Stimulated activated CD4-positive, alpha-beta T cell treated with anti-CD3 and anti-CD28 coated beads, Interleukin-4, amount 100 ng/mL, for 48 hours (primary cell): ENCODE results near the gene ANKRD28.
"Not testable (repeated sequence)": the region's sequence is repeated elsewhere in the genome, so short reads cannot be mapped to it uniquely, and the experiment has no call there.

Source experiments
- DNase-seq, 2 donors: peaks; one replicate each; pipeline ENCODE4 v3.0.0-alpha.2; 2020; ENCODE audit warnings: low read depth in 2 of 2

ANKRD28 gene

DNA sequence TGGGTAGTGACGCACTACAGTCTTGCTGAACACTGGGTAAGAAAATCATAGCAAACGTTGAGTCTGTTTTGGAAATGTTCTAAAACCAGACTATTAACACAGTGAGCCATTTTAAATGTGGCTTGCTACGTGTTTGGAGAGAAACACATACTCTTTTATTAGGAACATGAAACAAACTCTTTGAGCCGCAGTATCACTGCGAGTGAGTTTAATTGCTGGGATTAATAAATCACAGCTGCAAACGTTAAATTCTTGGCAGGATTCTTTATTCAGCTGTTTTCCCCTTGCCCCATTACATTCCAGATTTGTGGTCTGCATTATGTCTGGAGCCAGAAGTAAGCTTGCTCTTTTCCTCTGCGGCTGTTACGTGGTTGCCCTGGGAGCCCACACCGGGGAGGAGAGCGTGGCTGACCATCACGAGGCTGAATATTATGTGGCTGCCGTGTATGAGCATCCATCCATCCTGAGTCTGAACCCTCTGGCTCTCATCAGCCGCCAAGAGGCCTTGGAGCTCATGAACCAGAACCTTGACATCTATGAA lies 162.6 kb downstream of the ANKRD28 start:
- no peak for DNase-seq

DNA sequence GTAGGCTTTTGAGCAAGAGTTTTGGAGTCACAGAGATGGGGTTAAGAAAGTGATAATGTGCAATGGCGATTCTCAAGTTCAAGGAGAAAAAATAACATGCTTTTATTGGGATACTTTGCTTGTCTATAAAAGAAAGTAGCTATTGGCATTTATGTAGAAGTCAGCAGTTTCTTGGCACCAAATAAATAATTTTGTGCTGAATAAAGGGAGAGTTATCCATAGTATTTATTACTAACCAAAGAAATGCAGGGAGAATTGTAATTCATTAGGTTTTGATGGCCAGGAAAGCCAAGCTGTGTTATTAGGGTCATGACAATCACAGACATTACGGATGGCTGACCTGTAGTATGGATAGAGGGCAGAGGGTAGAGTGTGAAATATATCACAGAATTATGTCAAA lies 163.1 kb downstream of the ANKRD28 start:
- DNase-seq = no peak

DNA sequence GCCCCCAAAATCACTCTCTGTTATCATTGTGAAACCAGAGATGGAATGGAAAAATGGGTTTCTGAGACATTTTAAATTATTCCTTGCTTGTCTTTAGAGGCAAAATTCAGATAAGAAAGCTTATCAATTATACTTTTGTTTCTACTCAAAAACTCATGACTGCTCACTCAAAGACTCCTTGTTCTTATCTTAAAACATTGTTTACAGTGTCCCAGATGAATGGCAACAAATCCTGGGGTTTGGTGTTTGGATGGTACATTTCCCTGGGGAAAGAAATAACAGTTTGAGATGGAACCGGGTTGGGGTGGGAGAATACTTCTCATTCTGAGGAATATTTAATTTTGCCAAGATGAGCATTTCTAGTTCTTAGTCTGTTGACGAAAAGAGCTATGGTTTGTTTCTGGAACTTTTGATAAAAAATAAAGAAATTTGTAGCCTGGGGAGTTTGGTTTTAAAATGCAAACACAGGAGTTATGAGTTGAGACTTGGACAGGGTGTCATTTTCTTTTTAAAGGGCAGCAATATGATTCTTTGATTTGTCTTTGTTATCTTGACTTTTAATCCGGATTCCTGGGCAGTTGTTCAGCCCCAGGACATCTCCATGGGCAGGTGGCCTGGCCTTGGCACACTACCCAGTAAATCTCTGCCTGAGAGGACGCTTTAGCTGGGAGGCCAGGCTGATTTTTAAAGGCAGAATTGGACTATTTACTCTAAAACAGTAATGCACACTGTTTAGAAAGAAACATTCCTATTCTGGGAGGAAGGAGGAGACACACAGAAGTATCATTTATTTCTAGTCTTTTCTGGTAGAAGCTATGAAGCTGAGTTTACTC lies 163.8 kb downstream of the ANKRD28 start:
- no peak for DNase-seq

DNA sequence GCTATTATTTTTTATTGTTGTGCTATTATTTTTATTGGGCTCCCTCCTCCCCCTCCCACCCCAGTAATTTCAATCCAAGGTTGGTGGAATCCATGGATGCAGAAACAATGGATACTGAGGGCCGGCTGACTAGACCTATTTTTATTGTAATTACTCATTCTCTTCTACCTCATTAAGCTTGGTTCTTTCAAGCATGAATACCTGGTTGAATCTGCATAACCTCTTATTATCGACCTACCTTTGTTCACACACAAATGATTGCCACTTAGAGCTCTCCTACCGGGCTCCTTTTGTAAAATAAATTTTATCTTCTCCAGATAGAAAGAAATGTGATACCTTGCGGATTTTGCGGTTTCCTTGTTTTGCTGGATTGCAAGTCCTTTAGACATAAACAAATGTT lies 164.6 kb downstream of the ANKRD28 start:
- DNase-seq = no peak

DNA sequence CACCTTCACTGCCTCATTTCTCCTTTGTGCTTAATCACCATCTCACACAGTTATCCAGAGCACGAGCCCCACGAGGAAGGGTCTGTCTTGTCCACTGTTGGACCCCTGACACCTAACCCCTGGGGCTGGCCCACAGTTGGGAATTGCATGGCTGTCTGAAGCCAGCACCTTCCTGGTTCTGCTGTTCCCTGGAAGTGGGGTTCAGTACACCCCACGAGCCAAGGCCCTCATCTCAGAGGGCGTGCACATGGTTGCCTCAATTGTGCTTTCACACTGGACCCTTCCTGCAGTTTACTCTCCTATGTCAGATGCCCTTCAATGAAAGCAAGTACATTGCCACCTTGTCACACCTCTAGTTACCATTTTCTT lies 165.6 kb downstream of the ANKRD28 start:
- DNase-seq = no peak

DNA sequence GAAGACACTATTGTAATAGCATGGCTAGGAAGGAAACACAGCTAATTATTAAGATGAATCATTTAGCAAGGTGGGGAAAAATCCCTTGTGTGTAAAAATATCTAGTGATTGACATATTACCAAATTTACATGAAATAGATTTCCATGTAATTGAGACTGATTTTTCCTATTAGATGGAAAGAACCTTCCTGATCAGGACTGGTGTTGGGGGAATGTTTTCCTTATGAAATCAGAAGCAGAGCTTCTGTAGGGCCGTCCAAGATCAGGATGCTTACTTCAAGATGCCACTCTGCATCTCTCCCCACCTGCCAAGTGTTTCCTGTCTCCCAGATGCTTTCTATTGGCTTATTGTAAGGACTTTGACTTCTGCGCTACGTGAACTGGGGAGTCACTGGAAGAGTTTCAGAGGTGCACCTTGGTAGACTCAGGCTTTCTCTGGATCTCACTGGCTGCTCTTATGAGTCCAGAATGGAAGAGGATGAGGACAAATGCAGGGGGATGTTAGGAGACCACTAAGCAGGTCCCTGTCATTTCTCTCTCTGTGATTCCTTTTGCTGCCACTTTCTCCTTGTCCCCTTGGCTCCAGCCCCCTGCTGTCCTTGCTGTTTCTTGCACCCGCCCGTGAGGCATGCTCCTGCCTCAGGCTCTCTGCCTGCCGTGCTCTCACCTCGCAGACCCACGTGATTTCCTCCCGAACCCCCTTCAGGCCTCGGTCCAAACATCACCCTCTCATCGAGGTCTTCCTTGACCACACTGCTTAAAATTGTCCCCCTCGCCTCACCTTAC lies 166.2 kb downstream of the ANKRD28 start:
- DNase-seq = no peak

DNA sequence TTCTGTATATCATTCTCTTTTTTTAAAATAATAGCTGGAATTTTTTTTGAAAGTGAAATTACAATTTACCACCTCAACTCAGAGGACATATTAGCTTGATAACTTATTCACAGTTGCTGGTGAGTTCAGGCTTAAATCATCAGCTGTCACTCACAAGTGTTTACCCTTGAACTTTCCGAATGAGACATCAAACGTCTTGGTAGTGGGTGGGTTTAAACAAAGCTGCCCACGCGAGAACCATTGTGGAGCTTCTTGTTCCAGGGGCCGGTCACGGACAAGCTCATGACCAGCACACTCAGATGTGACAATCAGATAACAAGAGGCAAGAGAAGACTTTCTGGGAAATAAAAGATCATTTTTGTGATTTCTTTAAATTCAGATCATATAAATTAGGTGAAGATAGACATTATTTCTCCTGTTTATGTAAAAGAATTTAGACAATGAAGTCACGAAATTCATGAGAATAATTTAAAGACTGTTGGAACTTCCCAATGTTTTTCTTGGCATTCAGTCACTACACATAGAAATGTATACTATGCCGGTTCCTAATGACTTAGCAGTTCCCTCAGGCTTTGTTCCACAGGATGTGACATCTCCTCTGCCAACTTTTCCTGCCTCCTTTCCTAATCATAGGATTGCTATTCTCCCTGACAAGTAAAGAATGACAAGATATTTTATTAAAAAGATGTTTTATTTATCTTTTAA lies 167.0 kb downstream of the ANKRD28 start:
- DNase-seq = no peak

DNA sequence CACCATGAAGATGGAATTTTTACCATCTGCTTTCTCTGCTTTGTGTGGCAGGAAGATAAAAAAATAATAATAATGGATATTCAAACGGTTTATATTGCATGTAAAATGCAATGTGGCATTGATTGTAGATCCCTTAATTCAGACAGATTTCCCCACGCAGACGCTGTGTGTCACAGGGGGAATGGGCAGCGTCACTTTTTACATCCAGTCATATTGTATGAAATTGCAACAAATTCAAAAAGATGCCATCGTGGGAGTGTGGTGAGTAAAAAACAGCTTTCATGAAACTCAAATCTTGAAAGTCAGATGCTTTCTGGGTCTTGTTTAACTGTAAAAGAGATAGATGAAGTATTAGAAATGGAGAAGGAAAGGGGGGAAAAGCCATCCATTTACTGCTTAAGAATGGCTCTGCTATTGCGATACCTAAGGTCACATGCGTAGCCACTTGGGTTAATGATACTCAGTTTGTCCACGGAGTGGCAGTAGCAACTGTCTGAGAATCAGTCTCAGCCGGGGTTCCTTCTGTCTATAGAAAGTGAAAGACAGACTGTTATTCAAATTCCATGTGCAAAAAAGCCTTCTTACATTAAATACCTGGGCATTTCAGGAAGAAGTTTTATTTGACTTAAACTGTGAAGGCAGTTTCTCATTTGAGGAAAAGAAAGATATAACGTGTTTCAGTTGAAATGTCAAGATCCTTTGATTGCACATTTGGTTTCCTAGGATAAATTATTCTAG lies 167.8 kb downstream of the ANKRD28 start:
- peak in 1 of 2 donors; percentile 42 for DNase-seq

DNA sequence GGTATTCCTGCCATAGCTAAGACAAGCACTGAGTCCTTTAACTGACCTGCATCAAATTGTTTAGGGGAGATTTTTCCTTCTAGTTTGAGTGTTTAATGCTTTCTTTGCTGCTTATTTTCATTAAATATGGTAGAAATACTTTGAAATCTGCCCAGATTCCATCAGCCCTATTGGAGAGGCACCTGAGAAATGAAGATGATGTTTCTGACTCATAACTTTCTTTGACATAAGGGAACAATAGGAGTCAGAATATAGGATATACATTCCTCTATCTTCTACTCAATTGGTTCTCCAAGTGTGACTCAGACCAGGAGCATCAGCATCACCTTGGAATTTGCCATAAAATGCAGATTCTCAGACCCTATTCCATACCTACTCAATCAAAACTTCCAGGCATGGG lies 168.8 kb downstream of the ANKRD28 start:
- DNase-seq = no peak

DNA sequence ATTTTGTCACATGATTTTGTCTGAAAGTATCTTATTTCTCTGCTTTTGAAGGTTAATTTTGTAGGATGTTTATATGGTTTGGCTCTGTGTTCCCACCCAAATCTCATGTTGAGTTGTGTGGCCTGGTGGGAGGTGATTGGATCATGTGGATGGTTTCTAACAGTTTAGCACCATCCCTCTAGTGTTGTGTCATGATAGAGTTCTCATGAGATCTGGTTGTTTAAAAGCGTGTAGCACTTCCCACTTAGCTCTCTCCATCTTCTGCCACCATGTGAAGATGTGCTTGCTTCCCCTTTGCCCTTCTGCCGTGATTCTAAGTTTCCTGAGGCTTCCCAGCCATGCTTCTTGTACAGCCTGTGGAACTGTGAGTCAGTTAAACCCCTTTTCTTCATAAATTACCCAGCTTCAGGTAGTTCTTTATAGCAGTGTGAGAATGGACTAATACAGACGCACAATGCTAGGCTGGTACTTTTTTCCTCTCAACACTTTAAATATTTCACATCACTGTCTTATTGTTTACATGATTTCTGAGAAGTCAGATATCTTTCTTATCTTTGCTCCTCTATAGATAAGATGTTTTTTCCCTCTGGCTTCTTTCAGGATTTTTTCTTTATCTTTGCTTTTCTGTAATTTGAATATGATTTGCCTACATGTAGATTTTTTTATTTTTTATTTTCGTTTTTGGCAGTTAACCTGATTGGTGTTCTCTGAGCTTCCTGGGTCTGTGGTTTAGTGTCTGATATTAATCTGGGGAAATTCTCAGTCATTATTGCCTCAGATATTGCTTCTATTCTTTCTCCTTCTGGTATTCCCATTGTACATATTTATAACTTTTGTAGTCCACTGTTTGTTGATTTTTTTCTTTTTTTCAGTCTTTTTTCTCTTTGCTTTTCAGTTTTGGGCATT lies 174.0 kb downstream of the ANKRD28 start:
- no peak for DNase-seq

DNA sequence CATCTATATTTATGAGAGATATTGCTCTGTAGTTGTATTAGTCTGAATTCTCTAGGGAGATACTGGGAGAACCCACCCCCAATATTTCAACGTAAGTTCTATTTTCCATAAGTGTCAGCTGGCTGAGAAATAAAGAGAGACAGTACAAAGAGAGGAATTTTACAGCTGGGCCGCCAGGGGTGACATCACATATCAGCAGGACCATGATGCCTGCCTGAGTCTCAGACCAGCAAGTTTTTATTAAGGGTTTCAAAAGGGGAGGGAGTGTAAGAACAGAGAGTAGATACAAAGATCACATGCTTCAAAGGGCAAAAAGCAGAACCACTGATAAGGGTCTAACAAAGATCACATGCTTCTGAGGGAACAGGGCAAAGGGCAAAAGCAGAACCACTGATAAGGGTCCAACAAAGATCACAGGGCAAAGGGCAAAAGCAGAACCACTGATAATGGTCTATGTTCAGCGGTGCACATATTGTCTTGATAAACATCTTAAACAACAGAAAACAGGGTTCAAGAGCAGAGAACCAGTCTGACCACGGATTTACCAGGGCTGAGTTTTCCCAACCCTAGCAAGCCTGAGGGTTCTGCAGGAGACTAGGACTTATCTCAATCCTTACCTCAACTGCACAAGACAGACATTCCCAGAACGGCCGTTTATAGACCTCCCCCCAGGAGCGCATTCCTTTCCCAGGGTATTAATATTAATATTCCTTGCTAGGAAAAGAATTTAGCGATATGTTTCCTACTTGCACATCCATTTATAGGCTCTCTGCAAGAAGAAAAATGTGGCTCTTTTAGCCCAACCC lies 177.9 kb downstream of the ANKRD28 start:
- DNase-seq = not testable (repeated sequence)
